ENCODE results near the gene ASXL3. TPM values are rescaled to one million over a fixed set of nuclear protein-coding genes. Genes with fewer than 3 reads are reported as not detected.

The ASXL3 gene
- total RNA-seq, 6 donors from 2014 or later, result 0.46 to 2.2 (median 0.98) TPM

DNA sequence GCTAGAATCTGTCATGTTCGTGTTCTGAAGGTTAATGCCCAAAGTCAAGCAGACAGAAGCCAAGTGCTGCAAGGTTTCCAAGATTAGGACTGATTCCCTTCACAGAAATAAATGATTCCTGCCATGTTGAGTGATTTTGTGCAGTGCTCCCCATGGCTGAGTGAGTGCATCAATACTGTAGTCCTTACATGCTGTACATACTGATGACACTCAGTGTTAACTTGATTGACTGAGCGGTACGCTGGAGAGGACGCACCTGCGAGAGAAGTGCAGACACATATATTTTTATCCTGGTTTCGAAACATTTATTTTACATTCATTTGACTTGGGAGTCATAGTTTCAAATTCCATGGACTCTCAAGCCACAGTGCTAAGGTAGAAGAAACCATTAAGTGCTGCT, 92.0 kb downstream of the ASXL3 start:
- Histone ChIP-seq H3K27me3 (no peaks in the 10 kb centered on the region), H3K4me3 (no peak overlapping the region), H3K9me3 (no peaks in the 10 kb centered on the region), H3K27ac (no peak overlapping the region), H3K4me1 (no peaks in the 10 kb centered on the region), H3K36me3 (no peaks in the 10 kb centered on the region)
- ATAC-seq (ENCODE audit: low FRiP score in 2 of 2) (no peak), DNase-seq (no peak)
- TF ChIP-seq POLR2AphosphoS5 (IDR thresholded peaks at IDR 0.05) (no peak), POLR2A (IDR thresholded peaks at IDR 0.05) (no peak), EP300 (IDR thresholded peaks at IDR 0.05) (no peak)
- TF ChIP-seq, protein P1, sequence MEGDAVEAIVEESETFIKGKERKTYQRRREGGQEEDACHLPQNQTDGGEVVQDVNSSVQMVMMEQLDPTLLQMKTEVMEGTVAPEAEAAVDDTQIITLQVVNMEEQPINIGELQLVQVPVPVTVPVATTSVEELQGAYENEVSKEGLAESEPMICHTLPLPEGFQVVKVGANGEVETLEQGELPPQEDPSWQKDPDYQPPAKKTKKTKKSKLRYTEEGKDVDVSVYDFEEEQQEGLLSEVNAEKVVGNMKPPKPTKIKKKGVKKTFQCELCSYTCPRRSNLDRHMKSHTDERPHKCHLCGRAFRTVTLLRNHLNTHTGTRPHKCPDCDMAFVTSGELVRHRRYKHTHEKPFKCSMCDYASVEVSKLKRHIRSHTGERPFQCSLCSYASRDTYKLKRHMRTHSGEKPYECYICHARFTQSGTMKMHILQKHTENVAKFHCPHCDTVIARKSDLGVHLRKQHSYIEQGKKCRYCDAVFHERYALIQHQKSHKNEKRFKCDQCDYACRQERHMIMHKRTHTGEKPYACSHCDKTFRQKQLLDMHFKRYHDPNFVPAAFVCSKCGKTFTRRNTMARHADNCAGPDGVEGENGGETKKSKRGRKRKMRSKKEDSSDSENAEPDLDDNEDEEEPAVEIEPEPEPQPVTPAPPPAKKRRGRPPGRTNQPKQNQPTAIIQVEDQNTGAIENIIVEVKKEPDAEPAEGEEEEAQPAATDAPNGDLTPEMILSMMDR (IDR thresholded peaks at IDR 0.05), result no peak
- WGBS, 2 donors, result 94 to 96% methylated on average over 6 of the region's 6 CpGs

DNA sequence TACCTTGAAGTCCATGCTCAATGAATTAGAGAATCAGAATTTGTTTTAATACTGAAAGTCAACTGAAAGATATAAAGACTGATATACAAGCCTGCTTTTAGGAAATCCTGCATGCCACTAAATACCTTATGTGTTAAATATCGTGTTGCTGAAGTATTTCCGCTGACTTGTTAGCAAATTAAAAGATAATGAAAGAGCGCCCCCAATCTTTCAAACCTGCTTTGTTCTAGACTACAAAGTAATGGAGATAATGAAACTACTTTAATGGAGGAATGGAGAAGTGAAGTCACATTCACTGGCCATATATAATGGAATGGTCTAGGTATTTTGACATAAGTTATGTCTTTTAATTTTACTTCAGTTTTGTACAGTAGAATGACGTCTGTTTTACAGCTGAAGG, 95.7 kb downstream of the ASXL3 start:
- Histone ChIP-seq H3K4me1 (no peaks in the 10 kb centered on the region), H3K27me3 (no peaks in the 10 kb centered on the region), H3K36me3 (no peaks in the 10 kb centered on the region), H3K9me3 (no peaks in the 10 kb centered on the region), H3K4me3 (no peak overlapping the region), H3K27ac (no peak overlapping the region)
- WGBS, 2 donors, result 88% methylated on average over 4 of the region's 4 CpGs
- ATAC-seq (ENCODE audit: low FRiP score in 2 of 2), result no peak
- TF ChIP-seq, protein P1 (IDR thresholded peaks at IDR 0.05), result no peak
- TF ChIP-seq EP300 (IDR thresholded peaks at IDR 0.05) (no peak), POLR2A (IDR thresholded peaks at IDR 0.05) (no peak), POLR2AphosphoS5 (IDR thresholded peaks at IDR 0.05) (no peak)
- no peak for DNase-seq

DNA sequence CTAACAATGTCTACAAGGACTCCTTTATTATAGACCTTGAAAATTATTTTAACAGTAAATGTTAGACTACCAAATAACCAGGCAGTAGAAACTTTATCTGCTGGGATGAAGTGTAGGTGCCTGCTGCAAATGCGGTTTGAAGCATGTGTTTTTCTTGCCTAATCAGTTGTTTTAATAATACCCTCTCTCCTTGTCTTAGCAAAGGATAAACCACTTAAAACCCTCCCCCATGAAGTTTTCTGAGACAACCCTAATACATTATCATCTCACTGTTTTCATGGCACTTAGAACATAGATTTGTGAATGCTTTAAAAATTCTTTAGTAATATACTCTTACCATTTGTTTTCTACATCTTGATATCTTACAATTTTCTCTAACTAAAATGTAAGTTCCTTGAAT, 98.6 kb downstream of the ASXL3 start:
- no peak for ATAC-seq (ENCODE audit: low FRiP score in 2 of 2)

DNA sequence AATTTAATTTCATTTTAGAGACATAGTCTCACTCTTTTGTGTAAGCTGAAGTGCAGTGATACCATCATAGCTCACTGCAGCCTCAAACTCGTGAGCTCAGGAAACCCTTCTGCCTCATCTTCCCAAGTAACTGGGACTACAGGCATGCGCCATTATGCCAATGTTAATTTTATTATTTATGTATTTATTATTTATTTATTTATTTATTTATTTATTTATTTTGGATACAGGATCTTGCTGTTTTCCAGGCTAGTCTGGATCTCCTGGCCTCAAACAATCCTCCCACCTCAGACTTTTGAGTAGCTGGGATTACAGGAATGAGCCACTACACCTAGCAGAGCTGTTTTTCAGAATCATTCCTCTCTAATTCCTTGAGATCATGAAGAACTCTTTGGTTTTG, 99.9 kb downstream of the ASXL3 start:
- no peaks in the 10 kb centered on the region for H3K4me1 ChIP-seq

More for the DNA sequence above, 98.6 kb downstream of the ASXL3 start:
- no peaks in the 10 kb centered on the region for H3K4me1 ChIP-seq
- no peaks in the 10 kb centered on the region for H3K27me3 ChIP-seq
- H3K36me3 ChIP-seq, result no peaks in the 10 kb centered on the region
- DNase-seq, result no peak
- TF ChIP-seq, protein P1 (IDR thresholded peaks at IDR 0.05), result no peak
- no peak for TF ChIP-seq POLR2AphosphoS5 (IDR thresholded peaks at IDR 0.05)
- no peak for TF ChIP-seq POLR2A (IDR thresholded peaks at IDR 0.05)
- no peak for TF ChIP-seq EP300 (IDR thresholded peaks at IDR 0.05)
- 59 to 80% methylated on average over 1 of the region's 1 CpG for WGBS, 2 donors
- H3K4me3 ChIP-seq, result no peak overlapping the region
- H3K27ac ChIP-seq, result no peak overlapping the region
- H3K9me3 ChIP-seq, result no peaks in the 10 kb centered on the region

DNA sequence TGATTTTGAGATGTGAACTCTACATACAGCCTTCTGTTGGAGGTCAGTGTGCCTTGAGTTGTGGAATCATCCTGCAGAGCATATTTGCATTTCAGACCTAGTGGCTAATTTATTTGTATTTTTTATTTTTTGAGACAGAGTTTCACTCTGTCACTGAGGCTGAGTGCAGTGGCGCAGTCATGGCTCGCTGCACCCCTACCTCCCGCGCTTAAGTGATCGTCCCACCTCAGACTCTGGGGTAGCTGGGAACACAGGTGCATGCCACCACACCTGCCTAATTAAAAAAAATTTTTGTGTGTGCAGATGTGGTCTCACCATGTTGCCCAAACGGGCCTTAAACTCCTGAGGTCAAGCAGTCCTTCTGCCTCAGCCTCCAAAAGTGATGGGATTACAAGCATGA, 104.4 kb downstream of the ASXL3 start:
- Histone ChIP-seq H3K9me3 (no peaks in the 10 kb centered on the region), H3K36me3 (no peaks in the 10 kb centered on the region), H3K4me3 (no peak overlapping the region), H3K27me3 (no peaks in the 10 kb centered on the region), H3K4me1 (no peaks in the 10 kb centered on the region), H3K27ac (no peak overlapping the region)
- TF ChIP-seq POLR2A (IDR thresholded peaks at IDR 0.05), result no peak
- no peak for TF ChIP-seq EP300 (IDR thresholded peaks at IDR 0.05)
- TF ChIP-seq, protein P1 (IDR thresholded peaks at IDR 0.05), result no peak
- no peak for TF ChIP-seq POLR2AphosphoS5 (IDR thresholded peaks at IDR 0.05)
- 92 to 95% methylated on average over 6 of the region's 6 CpGs for WGBS, 2 donors
- DNase-seq (no peak), ATAC-seq (ENCODE audit: low FRiP score in 2 of 2) (peak in 1 of 2 donors; percentile 30)

More for the DNA sequence above, 99.9 kb downstream of the ASXL3 start:
- DNase-seq, result no peak
- no peaks in the 10 kb centered on the region for H3K27me3 ChIP-seq
- H3K36me3 ChIP-seq, result no peaks in the 10 kb centered on the region
- H3K27ac ChIP-seq, result no peak overlapping the region
- H3K4me3 ChIP-seq, result no peak overlapping the region
- H3K9me3 ChIP-seq, result no peaks in the 10 kb centered on the region
- WGBS, 2 donors, result 96 to 100% methylated on average over 2 of the region's 2 CpGs
- no peak for TF ChIP-seq POLR2AphosphoS5 (IDR thresholded peaks at IDR 0.05)
- no peak for ATAC-seq (ENCODE audit: low FRiP score in 2 of 2)

Measured in upper lobe of left lung (tissue), 6 donors.